H1 (cell line): ENCODE results near the gene PAQR7. TPM values are rescaled to one million over a fixed set of nuclear protein-coding genes. Genes with fewer than 3 reads are reported as not detected.

Experiments
- CTCF ChIA-PET: fragments of 300-600 bp; sonication (Branson Sonifier 250); formaldehyde crosslinking; loops from one replicate; lab custom pipeline; 2021; ENCODE audit not compliant: partially characterized antibody; lab: Charles Lee
- POLR2A ChIA-PET: fragments of 300-600 bp; sonication (Branson Sonifier 250); formaldehyde crosslinking; loops from one replicate; lab custom pipeline; 2021; ENCODE audit warnings: inconsistent platforms; ENCODE audit not compliant: partially characterized antibody; lab: Charles Lee
- DNase-seq, 2 experiments: peaks; one replicate each; pipeline versions ENCODE4 v3.0.0 to v3.0.0-alpha.2; 2010 to 2022; ENCODE audit warnings: low spot score in 2 of 2, low read depth in 1 of 2, mixed read lengths in 1 of 2
- FAIRE-seq: peaks from 2 replicates; lab custom pipeline; 2011; peaks lifted over from hg19 to GRCh38; lab: Jason Lieb, UNC
- H2AFZ ChIP-seq: 2 replicates; pipeline ENCODE4 v1.8.1; 2012; ENCODE audit warnings: low read length, inconsistent platforms
- H2AK5ac ChIP-seq: 2 replicates; pipeline ENCODE4 v1.6.1; 2013; ENCODE audit warnings: low read depth, low read length
- H2BK120ac ChIP-seq: replicated peaks from 2 replicates; pipeline ENCODE3; 2013; ENCODE audit warnings: low read depth, low read length, inconsistent platforms
- H2BK12ac ChIP-seq: 2 replicates; pipeline ENCODE4 v1.6.1; 2013; ENCODE audit warnings: low read depth, low read length
- H2BK15ac ChIP-seq: 2 replicates; pipeline ENCODE4 v1.6.1; 2013; ENCODE audit warnings: low read length
- H2BK20ac ChIP-seq: 2 replicates; pipeline ENCODE4 v1.6.1; 2013; ENCODE audit warnings: low read length
- H2BK5ac ChIP-seq: 2 replicates; pipeline ENCODE4 v1.6.1; 2013; ENCODE audit warnings: low read depth, low read length
- H3K14ac ChIP-seq: 2 replicates; pipeline ENCODE4 v1.6.1; 2013; ENCODE audit warnings: inconsistent platforms; ENCODE audit not compliant: insufficient read length
- H3K18ac ChIP-seq: 2 replicates; pipeline ENCODE4 v1.6.1; 2013; ENCODE audit warnings: low read length; ENCODE audit errors: extremely low read depth
- H3K23ac ChIP-seq: 2 replicates; pipeline ENCODE4 v1.6.1; 2013; ENCODE audit warnings: inconsistent platforms; ENCODE audit not compliant: insufficient read length
- H3K23me2 ChIP-seq: 2 replicates; pipeline ENCODE4 v1.6.1; 2013; ENCODE audit warnings: low read depth, low read length
- H3K27ac ChIP-seq: 2 replicates; pipeline ENCODE4 v1.6.1; 2011; ENCODE audit warnings: low read depth, low read length, inconsistent platforms
- H3K27me3 ChIP-seq, 4 experiments: replicated peaks in 1 of 4; 1 replicate in 1 of 4; 2 replicates in 3 of 4; pipeline versions ENCODE4 v1.6.1 to v1.8.1; 2011 to 2013; ENCODE audit warnings: low read length in 3 of 4, mild to moderate bottlenecking in 3 of 4, inconsistent platforms in 2 of 4, mixed read lengths in 2 of 4, moderate library complexity in 1 of 4; ENCODE audit not compliant: control insufficient read depth in 3 of 4, insufficient read depth in 3 of 4; ENCODE audit errors: extremely low read depth in 1 of 4
- H3K36me3 ChIP-seq, 4 experiments: 2 replicates each; pipeline versions ENCODE4 v1.6.1 to v1.8.1; 2011 to 2013; ENCODE audit warnings: mild to moderate bottlenecking in 4 of 4, low read length in 3 of 4, moderate library complexity in 2 of 4, control low read depth in 1 of 4, inconsistent platforms in 1 of 4; ENCODE audit not compliant: insufficient read depth in 4 of 4, control insufficient read depth in 2 of 4
- H3K4ac ChIP-seq: replicated peaks from 2 replicates; pipeline ENCODE3; 2013; ENCODE audit warnings: low read length, low read depth, mixed read lengths, inconsistent platforms; ENCODE audit not compliant: insufficient read length
- H3K4me1 ChIP-seq, 4 experiments: replicated peaks in 1 of 4; 1 replicate in 1 of 4; 2 replicates in 3 of 4; pipeline versions ENCODE4 v1.6.1 to v1.8.1; 2011 to 2013; ENCODE audit warnings: low read length in 3 of 4, inconsistent platforms in 2 of 4, mixed read lengths in 1 of 4; ENCODE audit not compliant: insufficient read depth in 4 of 4, control insufficient read depth in 3 of 4
- H3K4me2 ChIP-seq, 2 experiments: 2 replicates each; pipeline versions ENCODE4 v1.6.1 to v1.8.1; 2011 to 2013; ENCODE audit warnings: low read depth in 2 of 2, low read length in 2 of 2, control low read depth in 1 of 2, inconsistent platforms in 1 of 2, mild to moderate bottlenecking in 1 of 2; ENCODE audit not compliant: insufficient read depth in 1 of 2
- H3K4me3 ChIP-seq, 4 experiments: fragments of 200-600, 300-600 bp in 1 of 4; sonication (generic), shearing (Covaris generic), sonication (Bioruptor Twin) in 1 of 4; 2 replicates each; pipeline versions ENCODE4 v1.5.1 to v1.8.1; 2011 to 2016; ENCODE audit warnings: low read length in 4 of 4, low read depth in 3 of 4, control low read depth in 2 of 4, inconsistent platforms in 2 of 4, mild to moderate bottlenecking in 2 of 4, mixed read lengths in 1 of 4, moderate library complexity in 1 of 4; ENCODE audit not compliant: insufficient read depth in 2 of 4; ENCODE audit errors: extremely low read depth in 1 of 4
- H3K56ac ChIP-seq: replicated peaks from 2 replicates; pipeline ENCODE3; 2013; ENCODE audit warnings: low read depth, mild to moderate bottlenecking, mixed read lengths, low read length, inconsistent platforms; ENCODE audit not compliant: insufficient read length
- H3K79me1 ChIP-seq: 2 replicates; pipeline ENCODE4 v1.6.1; 2013; ENCODE audit warnings: low read depth, low read length, control low read depth
- H3K79me2 ChIP-seq, 2 experiments: 2 replicates each; pipeline versions ENCODE4 v1.6.1 to v1.8.1; 2012 to 2013; ENCODE audit warnings: low read length in 2 of 2, mild to moderate bottlenecking in 2 of 2, inconsistent platforms in 1 of 2; ENCODE audit not compliant: insufficient read depth in 2 of 2, control insufficient read depth in 1 of 2
- H3K9ac ChIP-seq, 4 experiments: replicated peaks in 1 of 4; 1 replicate in 1 of 4; 2 replicates in 3 of 4; pipeline versions ENCODE4 v1.6.1 to v1.8.1; 2011 to 2013; ENCODE audit warnings: low read depth in 3 of 4, low read length in 3 of 4, control low read depth in 2 of 4, mild to moderate bottlenecking in 2 of 4, moderate library complexity in 2 of 4, inconsistent platforms in 1 of 4; ENCODE audit errors: extremely low read depth in 1 of 4
- H3K9me3 ChIP-seq, 2 experiments: 2 replicates each; pipeline versions ENCODE4 v1.6.1 to v1.8.1; 2012 to 2013; ENCODE audit warnings: mild to moderate bottlenecking in 2 of 2, moderate library complexity in 2 of 2, control low read depth in 1 of 2, inconsistent platforms in 1 of 2, low read depth in 1 of 2, low read length in 1 of 2, mixed read lengths in 1 of 2; ENCODE audit not compliant: insufficient read depth in 2 of 2
- H4K20me1 ChIP-seq, 2 experiments: replicated peaks in 1 of 2; 2 replicates each; pipeline versions ENCODE3 to v1.8.1; 2011 to 2013; ENCODE audit warnings: inconsistent platforms in 2 of 2, low read length in 2 of 2, mild to moderate bottlenecking in 1 of 2; ENCODE audit not compliant: insufficient read depth in 2 of 2, control insufficient read depth in 1 of 2
- H4K5ac ChIP-seq: 2 replicates; pipeline ENCODE4 v1.6.1; 2013; ENCODE audit warnings: low read length, low read depth, mixed read lengths, inconsistent platforms; ENCODE audit not compliant: insufficient read length
- H4K8ac ChIP-seq: 2 replicates; pipeline ENCODE4 v1.8.0; 2013; ENCODE audit warnings: mild to moderate bottlenecking, moderate library complexity, low read length, inconsistent platforms; ENCODE audit not compliant: insufficient read depth; ENCODE audit errors: extremely low read depth
- H4K91ac ChIP-seq: replicated peaks from 2 replicates; pipeline ENCODE3; 2013; ENCODE audit warnings: low read length, mixed read lengths, inconsistent platforms; ENCODE audit not compliant: insufficient read length
- FOSL1 ChIP-seq: IDR thresholded peaks from 2 replicates; pipeline ENCODE4 v1.6.1; 2011; ENCODE audit warnings: mild to moderate bottlenecking, low read depth, low read length, moderate library complexity; ENCODE audit not compliant: insufficient read depth
- MAFK ChIP-seq: IDR thresholded peaks from 2 replicates; pipeline ENCODE4 v1.6.1; 2012; ENCODE audit warnings: low read depth, mild to moderate bottlenecking, improper control_type of control experiment, low read length
- NRF1 ChIP-seq: IDR thresholded peaks from 2 replicates; pipeline ENCODE4 v1.6.1; 2011; ENCODE audit warnings: mild to moderate bottlenecking, low read depth, low read length, improper control_type of control experiment
- TBP ChIP-seq: IDR thresholded peaks from 2 replicates; pipeline ENCODE4 v1.6.1; 2011; ENCODE audit warnings: low read depth, low read length, improper control_type of control experiment
- WGBS, 2 experiments: shearing (Covaris generic) in 1 of 2; methylation state at CpG; one replicate each; pipeline versions ENCODE4 v1.1.6 to v1.1.7; 2013 to 2015; ENCODE audit warnings: low lambda C conversion rate in 2 of 2, mixed read lengths in 2 of 2, inconsistent platforms in 1 of 2, low coverage in 1 of 2, missing lambda C conversion rate in 1 of 2; ENCODE audit not compliant: insufficient replicate concordance in 2 of 2, insufficient coverage in 1 of 2, insufficient read length in 1 of 2; ENCODE audit errors: extremely low coverage in 1 of 2, missing lambda C conversion rate in 1 of 2; 5-methylcytosine and 5-hydroxymethylcytosine counted together
- polyA plus RNA-seq, 7 experiments: library from polyadenylated mRNA; depleted of rRNA in 3 of 7; stranded (reverse) in 5 of 7; unstranded in 2 of 7; fragments of >200 nt in 5 of 7; fragments of 200-250 nt in 2 of 7; gene quantifications; 1 replicate in 5 of 7; 2 replicates in 1 of 7; 4 replicates in 1 of 7; pipeline versions ENCODE4 v1.2.1 to v1.2.3, GENCODE V29; 2011 to 2013; ENCODE audit warnings: missing spikeins in 2 of 7, mixed read lengths in 2 of 7
- total RNA-seq: library from RNA; stranded (reverse); fragmentation: NEBNext Ultra II Directional; extraction: Animal tissue kit (Norgen Biotek cat#: 25700); gene quantifications from 2 replicates; pipeline ENCODE4 v1.2.1, GENCODE V29; 2021

The PAQR7 gene
- total and polyA plus RNA-seq, 2 of the 8 experiments (the other 6 are each of a cell fraction or from before 2014, with no cell fraction given): 7.3 to 7.4 TPM

GRCh38 chr1:25888426-25888987 is 13.0 kb upstream of the PAQR7 start:
- Histone ChIP-seq H3K23me2 (no peaks in the 10 kb centered on the region), H3K79me1 (no peaks in the 10 kb centered on the region), H2AK5ac (no peak overlapping the region), H2AFZ (no peak overlapping the region), H4K91ac (no peak overlapping the region), H3K56ac (no peak overlapping the region), H3K27me3 (no peaks in the 10 kb centered on the region), H3K14ac (no peak overlapping the region), H2BK12ac (no peak overlapping the region), H3K18ac (no peak overlapping the region), H3K9me3 (no peaks in the 10 kb centered on the region), H3K23ac (no peak overlapping the region), H3K9ac (no peak overlapping the region), H4K8ac (no peak overlapping the region), H2BK20ac (no peak overlapping the region), H3K79me2 (no peaks in the 10 kb centered on the region), H3K4ac (no peak overlapping the region), H2BK15ac (no peak overlapping the region), H3K4me2 (no peak overlapping the region), H3K4me1 (peaks cover 0 to 18% (median 10%) of the 10 kb centered on the region in 4 experiments; a peak in 6 of 7 replicates), H2BK5ac (no peak overlapping the region), H3K36me3 (no peaks in the 10 kb centered on the region), H2BK120ac (no peak overlapping the region), H3K27ac (no peak overlapping the region), H4K20me1 (no peaks in the 10 kb centered on the region), H3K4me3 (no peak overlapping the region), H4K5ac (no peak overlapping the region)
- FAIRE-seq (no peak), DNase-seq (no peak)
- 83% methylated on average over 7 of the region's 7 CpGs; no CpG with 5 or more reads in 1 of the 2 experiments for WGBS, 2 experiments
- ChIA-PET POLR2A (interaction anchor here (0.7 to 5.3 kb wide), 4 partner anchors 8 to 70 kb away, joined by 3 to 28 read pairs (median 5); partner anchors contain the start of gene PAQR7), CTCF (interaction anchor here (0.5 to 1.6 kb wide), 7 partner anchors 12 to 386 kb away, joined by 3 to 9 read pairs (median 4); partner anchors contain the start of gene PAQR7)
- TF ChIP-seq NRF1 (no peak), FOSL1 (no peak), TBP (no peak), MAFK (no peak)
